Peyer's patch (tissue), 4 donors: ENCODE data around the gene TTYH3.
"Not testable (repeated sequence)": the region's sequence is repeated elsewhere in the genome, so short reads cannot be mapped to it uniquely, and the experiment has no call there.

ENCODE experiments used
- POLR2A ChIP-seq, 2 donors: fragments of 450-650 bp; IDR thresholded peaks; one replicate each; pipeline ENCODE4 v1.5.1; 2017; ENCODE audit warnings: antibody characterized with exemption in 2 of 2, mild to moderate bottlenecking in 2 of 2, moderate library complexity in 2 of 2
- TF ChIP-seq, protein P1 (sequence below), 6 experiments: fragments of 450-650 bp in 4 of 6; fragments of 200-600 bp in 2 of 6; sonication (generic) in 1 of 6; IDR thresholded peaks; one replicate each; pipeline ENCODE4 v1.5.1; 2017 to 2019; ENCODE audit warnings: antibody characterized with exemption in 6 of 6, mild to moderate bottlenecking in 3 of 6, moderate library complexity in 1 of 6

DNA sequence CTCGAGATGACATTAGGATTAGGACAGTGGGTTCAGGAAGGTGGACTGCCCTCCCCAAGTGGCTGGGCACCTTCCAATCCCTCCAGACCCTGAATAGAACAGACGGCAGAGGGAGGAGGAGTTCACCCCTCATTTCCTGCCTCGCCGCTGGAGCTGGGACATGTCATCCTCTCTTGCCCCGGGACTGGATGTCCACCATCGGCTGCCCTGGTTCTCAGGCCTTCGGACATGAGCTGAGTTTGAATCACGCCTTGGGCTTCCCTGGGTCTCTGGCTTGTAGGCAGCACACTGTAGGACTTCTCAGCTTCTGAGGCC lies 62.3 kb downstream of the TTYH3 start:
- TF ChIP-seq, protein P1, sequence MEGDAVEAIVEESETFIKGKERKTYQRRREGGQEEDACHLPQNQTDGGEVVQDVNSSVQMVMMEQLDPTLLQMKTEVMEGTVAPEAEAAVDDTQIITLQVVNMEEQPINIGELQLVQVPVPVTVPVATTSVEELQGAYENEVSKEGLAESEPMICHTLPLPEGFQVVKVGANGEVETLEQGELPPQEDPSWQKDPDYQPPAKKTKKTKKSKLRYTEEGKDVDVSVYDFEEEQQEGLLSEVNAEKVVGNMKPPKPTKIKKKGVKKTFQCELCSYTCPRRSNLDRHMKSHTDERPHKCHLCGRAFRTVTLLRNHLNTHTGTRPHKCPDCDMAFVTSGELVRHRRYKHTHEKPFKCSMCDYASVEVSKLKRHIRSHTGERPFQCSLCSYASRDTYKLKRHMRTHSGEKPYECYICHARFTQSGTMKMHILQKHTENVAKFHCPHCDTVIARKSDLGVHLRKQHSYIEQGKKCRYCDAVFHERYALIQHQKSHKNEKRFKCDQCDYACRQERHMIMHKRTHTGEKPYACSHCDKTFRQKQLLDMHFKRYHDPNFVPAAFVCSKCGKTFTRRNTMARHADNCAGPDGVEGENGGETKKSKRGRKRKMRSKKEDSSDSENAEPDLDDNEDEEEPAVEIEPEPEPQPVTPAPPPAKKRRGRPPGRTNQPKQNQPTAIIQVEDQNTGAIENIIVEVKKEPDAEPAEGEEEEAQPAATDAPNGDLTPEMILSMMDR (IDR thresholded peaks at IDR 0.05), result not testable (repeated sequence)
- TF ChIP-seq POLR2A (IDR thresholded peaks at IDR 0.05), result not testable (repeated sequence)
